NCI-H524 treated with DMSO at 0.1 percent for 48 hours (cell line): ENCODE results near the gene PRKN.

Source experiments
- DNase-seq: peaks from one replicate; lab custom pipeline; 2025; lab: John Stamatoyannopoulos, UW

PRKN gene

GRCh38 chr6:161303628-161304340 is 1423.8 kb downstream of the PRKN start:
- no peak for DNase-seq

DNA sequence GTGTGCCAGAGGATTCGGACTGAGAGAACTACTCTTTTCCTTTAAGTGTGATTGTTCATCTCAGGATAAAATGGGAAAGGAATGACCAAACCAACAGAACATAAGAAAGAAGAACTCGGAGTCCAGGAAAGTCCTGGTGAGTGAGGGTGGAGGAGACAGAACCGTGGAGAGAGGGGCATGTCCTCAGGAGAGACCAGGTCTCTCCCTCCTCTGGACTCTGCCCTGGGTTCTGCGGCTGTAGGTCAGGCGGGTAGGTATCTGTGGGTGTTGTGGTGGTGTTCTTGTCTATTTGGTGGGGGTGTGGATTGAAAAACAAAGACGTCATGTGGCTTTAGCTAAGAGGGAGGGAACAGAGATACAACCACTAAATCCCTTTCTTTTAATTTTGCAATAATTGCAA is 1424.6 kb downstream of the PRKN start:
- no peak for DNase-seq

DNA sequence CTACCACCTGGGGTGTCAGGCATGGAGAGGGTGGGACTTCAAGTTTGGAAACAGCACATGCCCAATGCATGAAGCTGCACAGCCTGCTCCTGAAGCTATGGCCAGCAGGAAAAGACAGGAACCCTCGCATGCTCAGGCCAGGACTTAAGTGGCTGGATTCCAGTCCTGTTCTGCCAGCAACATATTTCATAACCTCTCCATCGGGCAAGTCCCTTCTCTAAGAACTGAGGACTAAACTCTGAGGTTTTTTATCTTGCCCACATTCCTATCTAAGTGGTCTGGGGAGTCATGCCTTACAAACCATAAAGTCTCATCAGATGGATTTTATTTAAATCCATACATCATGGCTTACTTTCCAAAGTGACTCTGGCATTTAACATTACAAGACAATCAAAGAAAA is 1426.2 kb downstream of the PRKN start:
- no peak for DNase-seq

GRCh38 chr6:161300823-161301222 is 1426.7 kb downstream of the PRKN start:
- no peak for DNase-seq

DNA sequence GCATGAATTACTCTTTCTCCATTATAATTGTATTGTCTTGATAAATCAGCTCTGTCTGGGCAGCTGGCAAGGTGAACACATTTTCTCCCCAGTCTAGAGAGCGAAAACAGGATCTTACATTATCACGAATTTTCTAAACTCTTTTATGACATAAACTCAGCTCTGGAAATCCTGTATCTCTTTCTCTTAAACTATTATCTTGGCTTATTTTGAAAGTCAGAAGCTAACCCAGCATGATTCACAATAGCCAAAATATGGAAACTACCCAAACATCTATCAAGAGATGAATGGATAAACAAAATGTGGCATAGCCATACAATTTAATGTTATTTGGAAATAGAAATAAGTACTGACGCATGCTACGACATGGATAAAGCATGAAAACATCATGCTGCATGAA is 1427.8 kb downstream of the PRKN start:
- DNase-seq, result no peak
